NCI-H187 (cell line): ENCODE data around the gene DENND1A.
"Not testable (repeated sequence)": the region's sequence is repeated elsewhere in the genome, so short reads cannot be mapped to it uniquely, and the experiment has no call there.

Source experiments
- DNase-seq, 2 experiments: peaks; one replicate each; lab custom pipeline; 2025; lab: John Stamatoyannopoulos, UW

Gene DENND1A

GRCh38 chr9:123728571-123728970, 201.4 kb downstream of the DENND1A start:
- DNase-seq: not testable (repeated sequence)

GRCh38 chr9:123727332-123727731, 202.6 kb downstream of the DENND1A start:
- DNase-seq: no peak

- DNase-seq: no peak
Observed at GRCh38 chr9:123725389-123725788, 204.5 kb downstream of the DENND1A start.

- DNase-seq: no peak
Observed at GRCh38 chr9:123724211-123724796, 205.6 kb downstream of the DENND1A start.

GRCh38 chr9:123723135-123723875, 206.6 kb downstream of the DENND1A start:
- no peak for DNase-seq

- no peak for DNase-seq
Observed at GRCh38 chr9:123722378-123722777, 207.5 kb downstream of the DENND1A start.

DNA sequence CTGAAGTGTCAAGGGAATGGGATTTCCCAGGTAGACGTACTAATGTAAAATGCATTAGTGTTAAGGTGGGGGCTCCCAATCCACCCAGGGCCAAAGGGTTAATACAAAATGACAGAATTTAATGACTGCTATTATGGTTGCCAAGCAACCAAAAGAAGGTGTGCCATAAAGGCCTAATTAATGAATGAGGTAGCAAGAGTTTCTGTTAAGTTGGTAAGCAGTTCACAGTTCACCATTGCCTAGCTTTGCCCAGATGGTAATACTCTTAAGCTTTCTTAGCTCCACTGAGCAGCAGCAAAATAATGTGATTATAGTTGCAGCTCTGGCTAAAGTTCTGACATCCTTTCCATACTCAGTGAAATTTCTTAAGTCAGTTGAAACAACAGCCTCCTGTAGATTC, 211.7 kb downstream of the DENND1A start:
- DNase-seq: no peak

- no peak for DNase-seq
Observed at GRCh38 chr9:123717581-123718175, 212.2 kb downstream of the DENND1A start.

- no peak for DNase-seq
Observed at GRCh38 chr9:123716339-123716945, 213.5 kb downstream of the DENND1A start.

DNA sequence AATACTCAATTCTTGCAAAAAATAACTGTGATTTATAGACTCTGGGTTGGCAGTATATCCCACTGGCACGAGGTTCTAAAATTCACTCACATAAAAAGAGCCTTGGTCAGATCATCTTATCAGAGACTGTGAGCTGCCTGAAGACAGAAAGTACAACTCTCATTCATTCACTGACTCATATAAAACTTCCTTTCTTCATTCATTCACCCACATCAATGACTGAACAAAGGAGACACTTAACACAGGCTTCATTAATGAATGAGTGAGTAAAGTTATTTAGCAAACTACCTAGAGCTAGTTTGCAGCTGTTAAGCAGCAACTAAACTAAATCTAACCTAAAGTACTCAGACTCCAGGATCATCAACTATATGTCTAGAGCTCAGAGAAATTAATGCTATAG, 214.7 kb downstream of the DENND1A start:
- DNase-seq: no peak

DNA sequence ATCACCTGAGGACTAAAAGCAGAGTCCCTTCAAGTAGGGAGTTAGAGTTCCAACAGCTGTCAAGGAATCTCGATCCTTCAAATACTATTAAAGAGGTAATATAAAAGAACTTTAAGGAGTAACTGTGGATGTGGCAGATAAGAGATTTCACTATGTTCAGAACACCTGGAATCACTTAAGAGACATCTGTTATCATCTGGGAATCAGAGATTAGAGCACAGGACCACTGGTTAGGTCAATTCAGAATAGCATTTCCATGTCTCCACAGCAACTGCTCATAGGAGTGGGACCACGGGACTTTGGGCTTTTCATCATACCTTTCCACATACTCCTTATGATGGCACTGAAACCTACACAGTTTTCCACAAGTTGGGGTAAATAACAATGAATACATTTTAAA, 216.6 kb downstream of the DENND1A start:
- no peak for DNase-seq

DNA sequence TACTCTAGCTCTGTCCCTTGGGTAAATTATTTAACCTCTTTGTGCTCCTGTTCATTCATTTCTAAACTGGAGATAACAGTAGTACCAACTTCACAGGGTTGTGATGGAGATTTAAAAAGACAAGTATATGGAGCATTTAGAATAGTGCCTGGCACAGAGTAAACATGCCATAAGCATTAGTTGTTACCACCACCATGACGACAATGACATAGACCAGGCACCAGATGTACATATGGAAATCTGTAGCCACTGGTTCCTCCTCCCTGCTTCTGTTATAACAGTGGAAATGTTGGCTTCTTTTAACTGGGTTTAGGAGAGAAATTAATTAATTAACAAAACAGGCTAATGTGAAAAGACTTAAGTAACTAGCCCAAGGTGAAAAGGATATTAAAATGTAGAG, 217.5 kb downstream of the DENND1A start:
- no peak for DNase-seq

DNA sequence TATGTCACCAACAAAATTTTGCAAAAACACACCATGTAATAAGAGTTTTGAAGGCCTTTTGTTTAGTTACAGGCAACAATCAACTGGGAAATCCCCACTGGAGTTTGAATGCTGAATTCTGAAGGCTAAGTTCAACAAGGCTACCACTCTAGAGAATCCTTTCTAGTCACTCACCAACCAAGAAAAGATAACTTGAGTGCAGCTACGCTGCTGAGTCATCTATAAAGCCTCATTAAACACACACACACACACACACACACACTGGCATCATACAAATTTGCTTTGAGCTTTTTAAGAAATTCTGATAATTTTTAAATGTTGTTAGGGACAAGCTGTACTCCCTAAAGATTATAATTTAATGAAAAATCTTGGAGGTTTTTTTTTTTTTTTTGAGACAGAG, 219.6 kb downstream of the DENND1A start:
- no peak for DNase-seq

GRCh38 chr9:123702483-123702882, 227.4 kb downstream of the DENND1A start:
- no peak for DNase-seq

- DNase-seq: no peak
Observed at GRCh38 chr9:123697686-123698085, 232.2 kb downstream of the DENND1A start.

DNA sequence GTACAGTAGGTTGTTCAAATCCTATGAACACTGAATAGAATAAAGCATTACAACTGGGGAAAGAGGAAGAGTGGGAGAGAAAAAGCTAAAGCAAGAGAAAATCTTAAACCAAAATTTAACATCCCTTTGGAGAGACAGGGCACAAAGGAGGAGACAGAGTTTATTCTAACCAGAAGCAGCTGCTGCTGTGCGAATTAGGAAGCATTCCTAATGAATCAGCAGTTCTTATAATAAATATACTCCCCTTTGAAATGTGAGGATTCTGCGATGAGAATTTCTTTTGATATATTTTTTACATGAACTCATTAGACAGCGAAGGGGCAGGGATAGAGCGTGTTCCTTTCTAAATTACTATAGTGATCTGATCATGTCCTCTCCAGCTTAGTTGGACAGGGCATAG, 233.4 kb downstream of the DENND1A start:
- no peak for DNase-seq

DNA sequence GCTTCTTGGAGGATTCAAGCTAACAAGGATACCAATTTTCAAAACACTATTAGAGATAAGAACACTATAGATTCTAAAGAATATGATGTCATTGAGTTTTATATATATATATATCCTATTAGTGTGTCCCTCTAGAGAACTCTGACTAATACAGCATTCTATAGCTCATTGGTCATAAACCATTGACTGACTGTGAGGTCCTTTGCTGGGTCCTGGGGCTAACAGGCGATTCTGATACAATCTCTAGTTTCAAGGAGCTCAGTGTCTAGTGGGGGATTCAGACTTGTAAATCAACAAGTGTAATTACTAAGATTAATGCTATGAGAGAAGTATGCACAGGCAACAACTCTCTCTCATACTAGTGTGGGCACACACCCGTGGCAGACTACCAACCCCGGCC, 234.5 kb downstream of the DENND1A start:
- no peak for DNase-seq

DNA sequence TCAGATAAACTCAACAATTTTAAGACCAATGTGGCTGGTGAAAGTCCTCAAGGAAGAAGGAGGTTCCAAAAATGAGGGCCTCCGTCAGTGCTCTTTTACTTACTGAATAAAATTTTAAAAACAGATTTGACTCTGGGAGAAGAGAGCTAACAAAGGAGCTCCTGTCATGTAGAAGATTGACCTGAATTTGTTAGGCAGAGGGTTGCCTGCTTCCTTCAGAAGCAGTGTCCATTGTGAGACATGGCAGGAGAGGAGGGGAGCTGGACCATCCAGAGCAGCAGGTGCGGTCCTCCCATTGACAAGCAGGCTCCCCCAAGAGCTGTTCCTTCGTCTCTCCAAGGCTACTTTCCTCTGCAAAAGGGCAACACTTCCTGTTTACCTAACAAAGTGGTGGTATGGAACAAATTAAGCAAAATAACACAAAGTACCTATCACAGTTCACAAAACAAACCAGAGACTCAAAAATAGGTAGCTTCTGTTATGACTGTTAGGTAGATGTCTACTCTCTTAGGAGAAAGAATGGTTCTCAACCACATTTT, 238.1 kb downstream of the DENND1A start:
- DNase-seq: no peak

- DNase-seq: no peak
Observed at GRCh38 chr9:123689701-123690428, 240.1 kb downstream of the DENND1A start.

DNA sequence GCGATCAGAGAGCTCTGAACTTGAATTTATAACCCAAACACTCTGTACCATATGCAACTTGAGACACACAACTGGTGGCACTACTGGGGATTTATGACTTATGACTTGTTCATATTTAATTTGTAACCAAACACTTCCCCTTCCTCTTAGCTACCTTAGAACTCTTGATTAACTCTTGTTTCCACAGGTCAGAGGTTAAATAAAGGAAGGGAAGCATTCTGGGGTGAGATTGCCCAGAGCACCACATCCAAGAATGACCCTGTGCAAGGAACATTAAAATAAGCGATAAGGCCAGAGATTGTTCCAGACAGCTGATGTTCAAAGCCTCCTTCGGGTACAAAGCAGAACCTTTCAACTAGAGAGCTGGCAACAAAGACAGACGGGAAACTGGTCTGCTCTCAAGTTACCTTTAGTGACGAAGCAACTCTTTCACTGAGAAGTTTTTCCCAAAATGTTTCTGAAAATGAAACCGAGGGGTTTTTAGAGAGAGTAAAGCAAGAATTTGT, 242.6 kb downstream of the DENND1A start:
- DNase-seq: no peak

DNA sequence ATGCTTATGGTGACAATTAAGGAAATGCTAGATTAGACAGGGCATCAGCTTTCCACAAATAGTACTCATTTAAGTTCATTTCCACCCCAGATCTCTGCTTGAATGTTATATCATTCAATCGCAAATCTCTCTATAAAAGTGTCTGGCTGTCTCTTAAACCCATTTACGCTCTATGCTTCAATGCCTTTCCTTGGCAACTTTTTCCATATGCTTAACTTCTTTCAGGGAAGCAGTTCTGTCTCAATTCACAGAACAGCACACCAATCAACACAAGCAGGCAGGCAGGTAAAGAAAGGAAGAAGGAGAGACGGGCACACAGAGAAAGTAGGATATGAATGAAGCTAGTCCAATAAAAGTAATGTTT, 243.1 kb downstream of the DENND1A start:
- DNase-seq: no peak
